Ovary (tissue), 9 donors: Measurements from ENCODE around the gene CENPX. TPM values are rescaled to one million over a fixed set of nuclear protein-coding genes. Genes with fewer than 3 reads are reported as not detected.

Experiments
- DNase-seq, 5 donors: peaks; one replicate each; pipeline ENCODE4 v3.0.0-alpha.2; 2019 to 2020
- H3K27ac ChIP-seq, 2 donors: fragments of 200-600 bp; one replicate each; pipeline versions ENCODE4 v1.5.1 to v1.8.0; 2019 to 2022
- H3K27me3 ChIP-seq: fragments of 200-600 bp; one replicate; pipeline ENCODE4 v1.8.0; 2022
- H3K36me3 ChIP-seq: fragments of 200-600 bp; sonication (generic); one replicate; pipeline ENCODE4 v1.5.1; 2019
- H3K4me1 ChIP-seq: one replicate; pipeline ENCODE4 v1.8.1; 2013; ENCODE audit warnings: mild to moderate bottlenecking, moderate library complexity; ENCODE audit not compliant: insufficient read depth
- H3K4me3 ChIP-seq: fragments of 200-600 bp; sonication (generic); one replicate; pipeline ENCODE4 v1.5.1; 2017
- H3K9me3 ChIP-seq, 2 donors: fragments of 200-600 bp in 1 of 2; sonication (generic) in 1 of 2; one replicate each; pipeline versions ENCODE4 v1.5.1 to v1.8.1; 2013 to 2019; ENCODE audit warnings: mild to moderate bottlenecking in 1 of 2, moderate library complexity in 1 of 2
- EP300 ChIP-seq: sonication (generic); formaldehyde crosslinking; IDR thresholded peaks from one replicate; pipeline ENCODE4 v1.6.1; 2017; ENCODE audit warnings: antibody characterized with exemption
- POLR2A ChIP-seq: fragments of 450-650 bp; IDR thresholded peaks from one replicate; pipeline ENCODE4 v1.6.1; 2017; ENCODE audit warnings: antibody characterized with exemption, mild to moderate bottlenecking, moderate library complexity
- WGBS, 3 donors: extraction: QIAGEN DNeasy Blood & Tissue Kit in 1 of 3; methylation state at CpG; one replicate each; pipeline versions ENCODE4 v1.1.5 to v1.1.7; 2013 to 2017; 5-methylcytosine and 5-hydroxymethylcytosine counted together
- intact Hi-C, 4 donors: fragments of 100-400 bp; cut with DNase I; formaldehyde crosslinking; loops; one replicate each; pipeline versions ENCODE4 v1.11.0 to v1.15.1; 2022 to 2023
- polyA plus RNA-seq, 2 donors: library from polyadenylated mRNA; stranded (reverse); fragments of 200-250 nt in 1 of 2; fragments of 350-450 nt in 1 of 2; fragmentation: Illumina TruSeq in 1 of 2; extraction: RNeasy Lipid Tissue Mini Kit (QIAGEN cat#74804) in 1 of 2; gene quantifications; one replicate each; pipeline ENCODE4 v1.2.3, GENCODE V29; 2013 to 2014
- total RNA-seq, 7 donors: library from RNA; depleted of rRNA in 2 of 7; stranded (reverse); fragments of >200 nt in 2 of 7; fragmentation: NEBNext Ultra II Directional in 3 of 7; extraction: Animal tissue kit (Norgen Biotek cat#: 25700) in 3 of 7; gene quantifications; one replicate each; pipeline versions ENCODE4 v1.1.0 to v1.2.4, GENCODE V29; 2016 to 2023
- TF ChIP-seq, protein P1 (sequence below), 3 donors: fragments of 450-650 bp in 2 of 3; fragments of 200-600 bp in 1 of 3; IDR thresholded peaks; one replicate each; pipeline versions ENCODE4 v1.5.1 to v1.8.0; 2016 to 2022; ENCODE audit warnings: antibody characterized with exemption in 3 of 3, mild to moderate bottlenecking in 1 of 3
- donor health status: DM: no; HTN: no; CAD: no; lungs with moderate emphysema.
- donor health status: DM: no; HTN: no; CAD: no.
- donor health status: Bipolar disorder and iron deficiency.
- donor health status: DM: yes; HTN: yes; CAD: no.
- donor health status: DM: no; HTN: no; CAD: no.
- donor health status: DM: yes; HTN: yes; CAD: no.

CENPX gene
- total and polyA plus RNA-seq, 9 donors: 3.3 to 68.8 (median 35.3) TPM

- peaks cover 6% of the 10 kb centered on the region for H3K4me1 ChIP-seq
- H3K27me3 ChIP-seq: no peaks in the 10 kb centered on the region
- H3K27ac ChIP-seq: peak within 1 kb of the TSS; percentile 26 to 68
- H3K9me3 ChIP-seq: no peaks in the 10 kb centered on the region
- H3K36me3 ChIP-seq: no peaks in the 10 kb centered on the region
- H3K4me3 ChIP-seq: peak within 1 kb of the TSS; percentile 65
- 1% methylated on average over 50 to 76 of the region's 76 CpGs for WGBS, 3 donors
- DNase-seq: peak; percentile 89 to 95 (median 93)
- intact Hi-C loops: no loop called here
- no peak for TF ChIP-seq EP300
- peak; percentile 55 for TF ChIP-seq POLR2A
- TF ChIP-seq, protein P1, sequence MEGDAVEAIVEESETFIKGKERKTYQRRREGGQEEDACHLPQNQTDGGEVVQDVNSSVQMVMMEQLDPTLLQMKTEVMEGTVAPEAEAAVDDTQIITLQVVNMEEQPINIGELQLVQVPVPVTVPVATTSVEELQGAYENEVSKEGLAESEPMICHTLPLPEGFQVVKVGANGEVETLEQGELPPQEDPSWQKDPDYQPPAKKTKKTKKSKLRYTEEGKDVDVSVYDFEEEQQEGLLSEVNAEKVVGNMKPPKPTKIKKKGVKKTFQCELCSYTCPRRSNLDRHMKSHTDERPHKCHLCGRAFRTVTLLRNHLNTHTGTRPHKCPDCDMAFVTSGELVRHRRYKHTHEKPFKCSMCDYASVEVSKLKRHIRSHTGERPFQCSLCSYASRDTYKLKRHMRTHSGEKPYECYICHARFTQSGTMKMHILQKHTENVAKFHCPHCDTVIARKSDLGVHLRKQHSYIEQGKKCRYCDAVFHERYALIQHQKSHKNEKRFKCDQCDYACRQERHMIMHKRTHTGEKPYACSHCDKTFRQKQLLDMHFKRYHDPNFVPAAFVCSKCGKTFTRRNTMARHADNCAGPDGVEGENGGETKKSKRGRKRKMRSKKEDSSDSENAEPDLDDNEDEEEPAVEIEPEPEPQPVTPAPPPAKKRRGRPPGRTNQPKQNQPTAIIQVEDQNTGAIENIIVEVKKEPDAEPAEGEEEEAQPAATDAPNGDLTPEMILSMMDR (IDR thresholded peaks at IDR 0.05): no peak
These were observed 45.4 kb downstream of the CENPX start, which contains the start of gene ASPSCR1 for GRCh38 chr17:81977211-81977808. ASPSCR1 (plus strand) TSS chr17:81977629; CDS start chr17:81977647, 18 bp downstream.

GRCh38 chr17:81976332-81977210 is 46.1 kb downstream of the CENPX start:
- 26 to 29% (median 28%) methylated on average over 30 of the region's 30 CpGs for WGBS, 3 donors
- no peaks in the 10 kb centered on the region for H3K27me3 ChIP-seq
- H3K4me1 ChIP-seq: peaks cover 6% of the 10 kb centered on the region
- intact Hi-C loops: no loop called here
- no peak for TF ChIP-seq EP300
- TF ChIP-seq POLR2A: no peak
- TF ChIP-seq, protein P1 (IDR thresholded peaks at IDR 0.05): no peak
- peak in 3 of 5 donors; percentile 34 to 64 (median 55) for DNase-seq
- H3K27ac ChIP-seq: peak overlapping the region in 1 of 2 donors; percentile 68
- no peaks in the 10 kb centered on the region for H3K9me3 ChIP-seq
- no peaks in the 10 kb centered on the region for H3K36me3 ChIP-seq
- peak overlapping the region; percentile 65 for H3K4me3 ChIP-seq

DNA sequence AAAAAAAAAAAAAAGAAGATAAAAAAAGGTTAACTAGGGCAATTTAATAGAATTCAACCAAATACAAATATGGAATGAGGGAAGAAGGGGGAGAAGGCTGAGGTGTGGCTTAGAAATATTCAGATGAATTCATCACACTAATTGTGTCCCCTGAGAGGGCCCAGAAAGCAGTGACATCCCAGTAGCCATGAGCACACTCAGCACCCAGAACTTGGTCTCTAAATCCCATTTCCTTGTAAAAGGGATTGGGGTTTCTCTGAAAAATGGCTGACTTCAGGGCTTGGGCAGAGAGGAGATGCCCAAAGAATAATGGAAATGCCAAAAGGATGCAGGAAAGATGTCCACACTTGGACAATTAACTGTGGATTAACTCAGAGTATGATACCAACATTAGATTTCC is 49.2 kb downstream of the CENPX start:
- H3K4me1 ChIP-seq: peaks cover 3% of the 10 kb centered on the region
- no peak for DNase-seq
- no peak for TF ChIP-seq POLR2A
- no peak for TF ChIP-seq EP300
- TF ChIP-seq, protein P1 (IDR thresholded peaks at IDR 0.05): no peak
- intact Hi-C loops: no loop called here
- H3K4me3 ChIP-seq: no peak overlapping the region
- H3K9me3 ChIP-seq: no peaks in the 10 kb centered on the region
- no peaks in the 10 kb centered on the region for H3K36me3 ChIP-seq
- H3K27ac ChIP-seq: no peak overlapping the region
- no peaks in the 10 kb centered on the region for H3K27me3 ChIP-seq

GRCh38 chr17:81968850-81969812 is 53.5 kb downstream of the CENPX start:
- intact Hi-C loops: no loop called here
- Histone ChIP-seq H3K4me1 (peaks cover 13% of the 10 kb centered on the region), H3K4me3 (no peak overlapping the region), H3K36me3 (no peaks in the 10 kb centered on the region), H3K27ac (no peak overlapping the region), H3K27me3 (no peaks in the 10 kb centered on the region), H3K9me3 (no peaks in the 10 kb centered on the region)
- DNase-seq: no peak
- no peak for TF ChIP-seq POLR2A
- TF ChIP-seq, protein P1 (IDR thresholded peaks at IDR 0.05): no peak
- TF ChIP-seq EP300: no peak
- 83 to 85% (median 84%) methylated on average over 12 of the region's 12 CpGs for WGBS, 3 donors
